Endodermal cell (in vitro differentiated cells): Measurements from ENCODE around the gene RINL. TPM values are rescaled to one million over a fixed set of nuclear protein-coding genes. Genes with fewer than 3 reads are reported as not detected.
"Not testable (repeated sequence)": the region's sequence is repeated elsewhere in the genome, so short reads cannot be mapped to it uniquely, and the experiment has no call there.

Experiments used
- DNase-seq: peaks from one replicate; pipeline ENCODE4 v3.0.0-alpha.2; 2017
- H3K27ac ChIP-seq: 2 replicates; pipeline ENCODE4 v1.5.1; 2013; ENCODE audit warnings: mild to moderate bottlenecking, low read depth, low read length, moderate library complexity
- H3K27me3 ChIP-seq: 2 replicates; pipeline ENCODE4 v1.6.1; 2013; ENCODE audit warnings: mild to moderate bottlenecking, low read length, moderate library complexity; ENCODE audit not compliant: insufficient read depth, control insufficient read depth, poor library complexity, severe bottlenecking
- H3K36me3 ChIP-seq: 2 replicates; pipeline ENCODE4 v1.7.0; 2013; ENCODE audit warnings: mild to moderate bottlenecking, low read length, moderate library complexity; ENCODE audit not compliant: control insufficient read depth, insufficient read depth
- H3K4me1 ChIP-seq: one replicate; pipeline ENCODE4 v1.7.0; 2013; ENCODE audit warnings: low read length; ENCODE audit not compliant: control insufficient read depth, insufficient read depth
- H3K4me3 ChIP-seq: 2 replicates; pipeline ENCODE4 v1.5.1; 2013; ENCODE audit warnings: mild to moderate bottlenecking, low read length, moderate library complexity
- H3K9ac ChIP-seq: 2 replicates; pipeline ENCODE4 v1.6.1; 2013; ENCODE audit warnings: mild to moderate bottlenecking, low read length, moderate library complexity; ENCODE audit not compliant: poor library complexity, severe bottlenecking; ENCODE audit errors: extremely low read depth
- H3K9me3 ChIP-seq: 2 replicates; pipeline ENCODE4 v1.6.1; 2013; ENCODE audit warnings: mild to moderate bottlenecking, low read length, moderate library complexity; ENCODE audit not compliant: control insufficient read depth
- H3K27ac Mint-ChIP-seq: 2 replicates; pipeline ENCODE4 v1.8.0; 2020; ENCODE audit warnings: mixed read lengths
- H3K27me3 Mint-ChIP-seq: 2 replicates; pipeline ENCODE4 v1.8.0; 2021; ENCODE audit warnings: mild to moderate bottlenecking, mixed read lengths; ENCODE audit not compliant: insufficient read depth
- H3K36me3 Mint-ChIP-seq: 2 replicates; pipeline ENCODE4 v1.8.0; 2020; ENCODE audit warnings: low read depth, mixed read lengths
- H3K4me1 Mint-ChIP-seq: 2 replicates; pipeline ENCODE4 v1.8.0; 2020; ENCODE audit warnings: mixed read lengths
- H3K4me3 Mint-ChIP-seq: 2 replicates; pipeline ENCODE4 v1.8.0; 2020; ENCODE audit warnings: mild to moderate bottlenecking, moderate library complexity, mixed read lengths
- H3K9me3 Mint-ChIP-seq: 2 replicates; pipeline ENCODE4 v1.8.0; 2020; ENCODE audit warnings: mild to moderate bottlenecking, mixed read lengths
- CTCF ChIP-seq: fragments of 200-600 bp; sonication (generic); conservative IDR thresholded peaks from 2 replicates; pipeline ENCODE4 v1.5.0; 2021; ENCODE audit warnings: antibody characterized with exemption, mild to moderate bottlenecking
- WGBS, 2 experiments: methylation state at CpG; one replicate each; pipeline versions ENCODE4 v1.1.5 to v1.1.7; 2013; ENCODE audit warnings: missing lambda C conversion rate in 2 of 2, mixed read lengths in 1 of 2; ENCODE audit not compliant: insufficient coverage in 1 of 2, insufficient read length in 1 of 2; 5-methylcytosine and 5-hydroxymethylcytosine counted together
- total RNA-seq, 2 donors: library from RNA; stranded (reverse); fragmentation: NEBNext Ultra II Directional in 1 of 2; extraction: Animal tissue kit (Norgen Biotek cat#: 25700) in 1 of 2; gene quantifications; 2 replicates in 1 of 2; 3 replicates in 1 of 2; pipeline ENCODE4 v1.2.1, GENCODE V29; 2021

RINL gene
- total RNA-seq, 2 donors from 2014 or later, result 4.8 to 6.7 TPM

GRCh38 chr19:38889803-38890202 lies 11.7 kb upstream of the RINL start:
- DNase-seq, result peak; percentile 20
- Mint-ChIP-seq H3K27ac (no peak overlapping the region), H3K36me3 (no peaks in the 10 kb centered on the region), H3K27me3 (no peaks in the 10 kb centered on the region), H3K4me3 (no peak overlapping the region), H3K4me1 (no peaks in the 10 kb centered on the region), H3K9me3 (no peaks in the 10 kb centered on the region)
- Histone ChIP-seq H3K4me3 (no peak overlapping the region), H3K9ac (no peak overlapping the region), H3K36me3 (peaks cover 12% of the 10 kb centered on the region), H3K4me1 (no peaks in the 10 kb centered on the region), H3K9me3 (no peaks in the 10 kb centered on the region), H3K27me3 (no peaks in the 10 kb centered on the region), H3K27ac (no peak overlapping the region)
- WGBS, 2 experiments, result 83 to 97% methylated on average over 1 to 7 of the region's 8 CpGs
- no peak for TF ChIP-seq CTCF

- H3K4me3 ChIP-seq, result no peak overlapping the region
- no peaks in the 10 kb centered on the region for H3K4me1 Mint-ChIP-seq
- TF ChIP-seq CTCF, result no peak
- H3K36me3 Mint-ChIP-seq, result no peaks in the 10 kb centered on the region
- H3K9me3 ChIP-seq, result no peaks in the 10 kb centered on the region
- H3K9ac ChIP-seq, result no peak overlapping the region
- peaks cover 12% of the 10 kb centered on the region for H3K36me3 ChIP-seq
- H3K4me1 ChIP-seq, result no peaks in the 10 kb centered on the region
- no peaks in the 10 kb centered on the region for H3K9me3 Mint-ChIP-seq
- no peak for DNase-seq
- H3K27me3 ChIP-seq, result no peaks in the 10 kb centered on the region
- no peak overlapping the region for H3K27ac Mint-ChIP-seq
- 95 to 96% methylated on average over 13 to 17 of the region's 17 CpGs for WGBS, 2 experiments
- no peak overlapping the region for H3K27ac ChIP-seq
- no peaks in the 10 kb centered on the region for H3K27me3 Mint-ChIP-seq
- no peak overlapping the region for H3K4me3 Mint-ChIP-seq
These were observed 10.8 kb upstream of the RINL start for GRCh38 chr19:38888876-38889275.

- H3K27ac ChIP-seq, H3K4me1 Mint-ChIP-seq, H3K9me3 Mint-ChIP-seq, H3K27ac Mint-ChIP-seq, H3K4me3 Mint-ChIP-seq, H3K4me1 ChIP-seq, H3K27me3 ChIP-seq, H3K9me3 ChIP-seq, H3K27me3 Mint-ChIP-seq, H3K36me3 Mint-ChIP-seq, DNase-seq, H3K9ac ChIP-seq, H3K4me3 ChIP-seq: not testable (repeated sequence)
- peaks cover 11% of the 10 kb centered on the region for H3K36me3 ChIP-seq
- WGBS, 2 experiments, result 94% methylated on average over 3 of the region's 3 CpGs
These were observed 6.6 kb upstream of the RINL start for GRCh38 chr19:38884691-38885090.

- no peak overlapping the region for H3K27ac ChIP-seq
- H3K9me3 ChIP-seq, result no peaks in the 10 kb centered on the region
- H3K9ac ChIP-seq, result no peak overlapping the region
- Mint-ChIP-seq H3K27ac (no peak overlapping the region), H3K4me1 (no peaks in the 10 kb centered on the region), H3K9me3 (no peaks in the 10 kb centered on the region), H3K4me3 (no peak overlapping the region), H3K36me3 (no peaks in the 10 kb centered on the region), H3K27me3 (no peaks in the 10 kb centered on the region)
- 92 to 97% methylated on average over 2 to 9 of the region's 9 CpGs for WGBS, 2 experiments
- no peak overlapping the region for H3K4me3 ChIP-seq
- TF ChIP-seq CTCF, result no peak
- H3K27me3 ChIP-seq, result no peaks in the 10 kb centered on the region
- DNase-seq, result no peak
- H3K4me1 ChIP-seq, result no peaks in the 10 kb centered on the region
- H3K36me3 ChIP-seq, result peaks cover 2% of the 10 kb centered on the region
These were observed 5.2 kb upstream of the RINL start for GRCh38 chr19:38883286-38883685.
